GM18517 (cell line): ENCODE data around the gene DNAH5.
"Not testable (repeated sequence)": the region's sequence is repeated elsewhere in the genome, so short reads cannot be mapped to it uniquely, and the experiment has no call there.

Source experiments
- ATAC-seq: cut with Tn5 transposase; IDR thresholded peaks from one replicate; pipeline ENCODE4 v1.9.1; 2021; ENCODE audit warnings: mild to moderate bottlenecking, moderate library complexity; ENCODE audit not compliant: unreplicated experiment

The DNAH5 gene

DNA sequence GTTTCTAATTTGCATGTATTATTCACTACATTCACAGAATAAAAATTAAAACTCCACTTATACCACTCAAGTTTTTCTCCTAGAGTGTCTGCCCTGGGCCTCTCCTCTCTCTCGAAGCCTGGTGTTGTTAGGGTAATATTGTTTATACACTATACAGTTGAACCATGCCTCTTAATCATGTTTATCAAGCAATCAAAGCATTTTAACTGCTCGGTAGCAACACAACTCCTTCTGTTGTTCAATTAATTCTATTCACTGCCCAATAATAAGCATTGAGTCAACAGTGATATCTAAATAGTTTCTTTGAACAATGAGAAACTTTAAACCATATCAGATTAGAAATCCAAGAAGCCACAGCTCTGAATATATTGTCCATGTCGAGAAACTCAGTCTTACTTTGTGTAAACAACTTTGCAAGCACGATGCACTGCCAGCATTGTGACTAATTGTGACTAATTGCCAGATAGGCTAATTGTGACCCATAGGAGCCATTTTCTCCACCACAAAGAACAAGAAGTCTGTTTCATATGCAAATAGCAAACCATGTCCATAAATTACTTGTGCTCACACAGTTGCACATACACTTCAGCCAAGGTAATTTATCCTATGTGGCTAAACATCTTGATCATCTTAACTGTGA, at the start of gene DNAH5:
Gene DNAH5 (minus strand): TSS at position 129 of the 640 bp plus-strand sequence. CDS start 250 bp downstream, outside the sequence.
- no peak for ATAC-seq

DNA sequence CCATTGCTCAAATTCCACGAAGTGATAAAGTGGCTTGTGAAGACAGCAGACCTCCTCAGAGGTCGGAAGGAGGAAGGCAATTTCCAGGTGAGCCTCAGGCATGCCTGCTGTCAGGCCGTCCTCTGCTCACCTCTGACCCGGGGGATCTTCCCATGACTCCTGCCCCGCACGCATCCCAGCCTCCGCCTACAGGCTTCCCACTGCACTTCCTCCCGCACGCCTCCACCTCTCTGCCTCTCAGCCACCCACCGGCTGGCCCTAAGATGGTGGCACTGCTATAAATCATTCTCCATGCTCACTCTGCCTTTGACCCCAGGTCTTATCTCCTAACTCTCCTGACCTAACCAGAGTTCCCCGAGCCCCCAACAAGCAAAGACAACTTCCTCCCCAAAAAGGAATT, 49.4 kb upstream of the DNAH5 start:
- no peak for ATAC-seq

DNA sequence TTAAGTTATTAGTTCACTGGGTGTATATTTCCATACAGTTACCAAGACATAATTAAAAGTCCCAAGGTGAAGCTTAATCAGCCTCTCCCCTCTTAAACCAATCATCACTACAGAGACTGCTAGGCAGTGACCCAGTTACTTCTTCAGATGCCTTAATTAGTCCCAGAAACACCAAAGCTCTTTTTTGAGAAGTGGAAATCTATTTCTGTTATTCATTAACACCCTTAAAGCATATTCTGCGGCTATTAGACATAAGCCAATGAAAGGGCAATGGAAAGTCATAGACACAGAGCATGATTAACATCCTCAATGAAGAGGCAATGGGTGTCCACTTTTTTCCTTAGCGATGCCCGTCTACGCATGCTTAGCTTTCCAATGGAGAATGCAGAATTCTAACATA, 48.3 kb upstream of the DNAH5 start:
- no peak for ATAC-seq

- ATAC-seq, result no peak
Measured at GRCh38 chr5:13991365-13991764, 46.9 kb upstream of the DNAH5 start.

GRCh38 chr5:13990896-13991295, 46.4 kb upstream of the DNAH5 start:
- no peak for ATAC-seq

DNA sequence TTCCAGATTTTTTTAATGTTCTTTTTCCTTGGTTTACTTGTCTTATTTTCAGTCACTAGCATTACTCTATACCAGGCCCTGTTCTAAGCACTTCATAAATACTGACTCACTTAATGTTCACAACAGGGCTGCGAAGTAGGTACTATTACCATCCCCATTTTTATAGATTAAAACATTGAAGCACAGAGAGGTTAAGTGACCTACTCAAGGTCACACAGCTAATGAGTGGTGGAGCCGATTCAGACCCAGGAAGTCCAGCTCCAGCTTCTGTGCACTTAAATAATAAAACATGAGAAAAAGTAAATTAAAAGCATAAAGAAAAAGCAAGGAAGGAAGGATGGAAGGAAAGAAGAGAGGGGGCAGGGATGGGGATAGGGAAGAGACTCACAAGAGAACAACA, 45.3 kb upstream of the DNAH5 start:
- no peak for ATAC-seq

- ATAC-seq, result peak; percentile 73
Measured at GRCh38 chr5:13987843-13988464, 43.5 kb upstream of the DNAH5 start.

DNA sequence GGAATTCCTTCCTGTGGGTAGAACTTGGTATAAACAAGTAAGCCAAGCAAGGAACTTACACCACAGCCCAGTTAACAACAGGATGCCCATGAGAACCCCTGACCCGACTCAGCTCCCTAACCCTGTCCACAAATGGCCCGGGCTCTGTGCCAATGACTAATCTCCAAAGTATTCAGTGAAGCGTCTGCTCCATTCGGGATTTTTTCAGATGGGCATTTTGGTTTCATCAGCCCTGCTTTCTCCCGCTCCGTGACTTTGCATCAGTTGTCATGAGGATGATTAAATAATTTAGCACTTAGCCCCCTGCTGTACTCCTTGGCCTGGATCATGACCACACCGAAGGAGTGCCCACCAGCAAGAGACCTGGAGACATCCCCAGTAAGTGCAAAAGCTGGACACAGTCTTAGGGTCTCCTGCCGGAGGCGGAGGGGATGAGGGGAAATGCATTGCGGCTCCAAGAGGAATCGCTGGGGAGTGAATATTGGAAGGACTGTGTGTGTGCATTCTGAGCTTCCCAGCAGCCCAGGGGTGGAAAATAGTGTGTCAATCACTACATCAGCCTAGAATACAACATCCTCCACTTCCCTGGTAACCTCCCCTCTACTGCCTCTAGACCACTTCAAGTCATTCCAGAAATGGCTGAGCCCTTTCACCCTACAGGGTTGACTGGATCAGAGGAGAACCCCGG, 41.4 kb upstream of the DNAH5 start:
- ATAC-seq, result no peak

GRCh38 chr5:13984888-13985287, 40.4 kb upstream of the DNAH5 start:
- ATAC-seq, result not testable (repeated sequence)

DNA sequence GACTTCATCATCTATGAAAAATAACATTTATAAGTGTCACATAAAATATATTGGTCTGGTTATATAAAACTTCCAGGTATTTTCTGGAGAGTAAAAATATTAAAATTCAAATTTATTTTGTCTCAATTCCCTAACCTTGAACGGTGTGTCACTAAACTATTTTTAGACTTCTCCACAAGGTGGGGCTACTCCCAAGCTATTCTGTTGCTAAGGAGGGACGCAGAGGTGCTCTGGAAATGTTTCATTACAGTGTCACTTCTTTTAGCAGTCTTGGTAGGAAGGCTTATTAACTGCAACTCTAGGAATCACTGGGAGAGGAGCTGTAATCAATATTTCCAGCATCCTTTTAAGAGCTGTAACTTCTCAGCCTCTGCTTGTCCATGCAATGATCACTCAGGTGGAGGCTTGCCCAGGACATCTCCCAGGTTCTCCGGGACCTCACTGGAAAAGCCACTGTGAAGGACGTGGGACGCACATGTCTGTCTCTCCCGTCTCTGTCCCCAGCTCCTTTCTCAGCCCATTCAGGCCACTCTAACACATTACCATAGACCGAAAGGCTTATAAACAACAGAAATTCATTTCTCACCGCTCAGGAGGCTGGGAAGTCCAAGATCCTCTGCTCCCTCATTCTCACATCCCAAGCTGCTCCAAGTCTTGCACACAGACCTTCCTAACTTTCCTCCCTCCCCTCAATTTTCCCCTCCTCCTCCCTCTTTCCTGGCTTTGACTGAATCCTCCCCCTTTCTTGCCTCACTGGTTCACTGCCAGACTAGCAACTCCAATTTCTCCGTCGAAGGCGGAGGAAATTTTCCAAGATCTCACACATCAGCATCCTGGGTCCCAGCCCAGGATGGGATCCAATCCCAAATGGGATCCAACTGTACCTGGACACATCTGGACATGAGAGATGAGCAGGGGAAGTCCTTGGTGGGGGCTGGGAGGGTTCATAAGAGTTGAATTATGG, 32.7 kb upstream of the DNAH5 start:
- no peak for ATAC-seq

- no peak for ATAC-seq
Measured at GRCh38 chr5:13976223-13976622, 31.7 kb upstream of the DNAH5 start.

- ATAC-seq, result no peak
Measured at GRCh38 chr5:13975246-13975645, 30.8 kb upstream of the DNAH5 start.

- no peak for ATAC-seq
Measured at GRCh38 chr5:13973724-13974123, 29.2 kb upstream of the DNAH5 start.

- ATAC-seq, result no peak
Measured at GRCh38 chr5:13972029-13972428, 27.5 kb upstream of the DNAH5 start.

DNA sequence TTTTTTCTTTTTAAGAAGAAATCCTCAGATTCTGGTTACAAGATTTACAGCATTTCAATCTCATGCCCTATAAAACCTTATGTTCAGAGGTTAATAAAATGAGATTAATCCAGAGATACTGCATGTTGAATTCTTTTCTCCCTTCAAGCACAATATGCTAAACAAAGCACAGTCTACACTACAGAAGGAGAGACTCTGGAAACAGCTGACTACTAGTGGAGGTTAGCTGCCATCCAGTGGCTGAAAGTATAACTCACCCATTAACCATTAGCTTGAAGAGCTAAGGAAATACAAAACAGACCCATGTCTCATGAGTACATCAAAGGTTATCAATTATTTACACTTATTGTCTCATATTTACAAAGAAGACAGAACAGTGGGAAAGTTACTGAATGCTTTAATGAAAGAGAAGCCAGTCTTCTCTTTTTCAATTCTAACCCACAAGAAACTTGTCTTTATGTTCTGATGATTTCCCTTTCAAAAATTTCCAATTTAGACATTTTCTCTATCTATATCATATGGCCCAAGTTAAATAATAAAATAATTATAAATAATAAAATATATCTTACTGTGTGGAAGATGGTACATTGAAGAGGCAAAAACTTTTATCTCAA, 12.7 kb upstream of the DNAH5 start:
- peak; percentile 93 for ATAC-seq

GRCh38 chr5:13956471-13956870, 12.0 kb upstream of the DNAH5 start:
- ATAC-seq, result no peak

- ATAC-seq, result no peak
Measured at GRCh38 chr5:13955896-13956295, 11.4 kb upstream of the DNAH5 start.

DNA sequence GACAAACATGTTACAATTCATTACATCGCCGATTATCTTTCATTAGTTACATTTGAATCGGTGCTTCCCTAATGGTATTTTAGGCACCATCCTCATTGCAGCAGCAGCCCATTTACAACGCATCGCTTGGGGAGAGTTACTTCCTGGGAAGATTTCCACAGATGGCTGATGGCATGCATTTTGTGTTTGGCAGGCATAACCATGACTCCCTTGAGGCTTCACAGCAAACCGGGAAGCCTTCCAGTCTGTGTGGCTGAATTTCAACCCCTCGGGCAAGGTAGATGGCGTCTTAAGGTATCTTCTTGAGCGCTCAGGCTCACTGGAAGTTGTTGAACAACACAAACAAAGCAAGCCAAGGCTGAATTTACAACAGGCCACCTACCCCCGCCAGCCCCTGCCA, 1.6 kb upstream of the DNAH5 start:
- ATAC-seq, result no peak

DNA sequence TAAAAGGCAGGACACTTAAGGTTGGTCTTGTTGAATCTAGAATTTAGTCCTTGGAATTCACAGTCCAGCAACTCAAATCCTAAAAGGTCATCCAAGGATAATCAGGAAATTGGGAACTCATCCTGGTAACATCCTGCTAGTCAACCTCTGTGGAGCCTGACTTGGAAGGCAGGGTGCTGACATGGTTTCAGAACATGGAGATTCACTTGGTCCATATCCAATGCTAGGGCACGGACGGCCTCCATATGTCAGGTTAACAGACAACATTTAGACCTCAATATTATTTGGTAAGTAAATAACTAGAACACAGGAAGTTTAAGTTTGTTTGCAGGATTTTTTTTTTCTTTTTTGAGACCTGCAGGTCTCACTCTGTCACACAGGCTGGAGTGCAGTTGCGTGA, 783 bp upstream of the DNAH5 start:
- ATAC-seq, result no peak

GRCh38 chr5:13943676-13944075, 812 bp downstream of the DNAH5 start:
- ATAC-seq, result no peak

DNA sequence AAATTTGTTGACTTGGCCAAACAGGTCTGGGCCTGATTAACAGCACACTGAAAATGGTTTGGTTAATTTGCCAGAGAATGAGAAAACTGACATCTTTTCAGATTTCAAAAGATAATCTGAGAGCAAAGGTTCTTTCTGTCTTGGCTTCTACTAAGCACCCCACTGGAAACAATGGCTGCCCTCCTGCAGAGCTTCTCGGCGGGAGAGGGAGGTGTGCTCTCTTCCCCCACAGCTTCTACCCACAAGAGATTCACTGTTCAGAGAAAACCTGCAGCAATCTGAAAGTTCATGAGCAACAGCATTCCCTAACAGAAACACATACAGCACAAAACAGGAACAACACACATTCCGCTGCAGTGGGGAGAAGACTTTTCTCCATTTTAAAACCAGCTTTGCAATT, 3.0 kb downstream of the DNAH5 start:
- no peak for ATAC-seq
